ENCODE results near the gene RBM39.

DNA sequence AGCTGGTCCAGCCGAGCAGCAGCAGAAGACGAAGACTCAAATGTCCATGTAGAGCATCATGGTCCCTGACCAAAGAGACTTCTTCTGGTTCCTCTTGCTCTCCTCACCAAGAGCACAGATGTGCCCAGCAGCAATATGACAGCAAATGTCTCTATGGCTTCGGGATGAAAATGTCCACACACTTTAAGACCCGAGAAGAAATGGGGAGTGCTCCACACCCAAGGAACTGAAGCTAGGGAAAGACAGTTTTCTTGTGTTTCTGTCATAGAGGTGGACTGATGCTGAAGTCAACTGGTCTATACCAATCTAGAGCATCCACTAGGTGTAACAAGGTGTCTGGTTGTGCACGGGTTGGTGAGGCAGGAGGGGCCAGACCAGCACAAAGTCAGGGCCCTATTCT lies 72.8 kb downstream of the RBM39 start:
- TF ChIP-seq CREB1 (IDR thresholded peaks at IDR 0.05) (no peak), CREB1 (CRISPR knock-in tag; IDR thresholded peaks at IDR 0.05) (no peak), GABPB1 (CRISPR knock-in tag; IDR thresholded peaks at IDR 0.05) (no peak), RBM15 (IDR thresholded peaks at IDR 0.05; ENCODE audit: insufficient read depth, low read length) (no peak)
- TF ChIP-seq, protein P1, sequence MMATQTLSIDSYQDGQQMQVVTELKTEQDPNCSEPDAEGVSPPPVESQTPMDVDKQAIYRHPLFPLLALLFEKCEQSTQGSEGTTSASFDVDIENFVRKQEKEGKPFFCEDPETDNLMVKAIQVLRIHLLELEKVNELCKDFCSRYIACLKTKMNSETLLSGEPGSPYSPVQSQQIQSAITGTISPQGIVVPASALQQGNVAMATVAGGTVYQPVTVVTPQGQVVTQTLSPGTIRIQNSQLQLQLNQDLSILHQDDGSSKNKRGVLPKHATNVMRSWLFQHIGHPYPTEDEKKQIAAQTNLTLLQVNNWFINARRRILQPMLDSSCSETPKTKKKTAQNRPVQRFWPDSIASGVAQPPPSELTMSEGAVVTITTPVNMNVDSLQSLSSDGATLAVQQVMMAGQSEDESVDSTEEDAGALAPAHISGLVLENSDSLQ (IDR thresholded peaks at IDR 0.05), result no peak
- TF ChIP-seq, protein P2, sequence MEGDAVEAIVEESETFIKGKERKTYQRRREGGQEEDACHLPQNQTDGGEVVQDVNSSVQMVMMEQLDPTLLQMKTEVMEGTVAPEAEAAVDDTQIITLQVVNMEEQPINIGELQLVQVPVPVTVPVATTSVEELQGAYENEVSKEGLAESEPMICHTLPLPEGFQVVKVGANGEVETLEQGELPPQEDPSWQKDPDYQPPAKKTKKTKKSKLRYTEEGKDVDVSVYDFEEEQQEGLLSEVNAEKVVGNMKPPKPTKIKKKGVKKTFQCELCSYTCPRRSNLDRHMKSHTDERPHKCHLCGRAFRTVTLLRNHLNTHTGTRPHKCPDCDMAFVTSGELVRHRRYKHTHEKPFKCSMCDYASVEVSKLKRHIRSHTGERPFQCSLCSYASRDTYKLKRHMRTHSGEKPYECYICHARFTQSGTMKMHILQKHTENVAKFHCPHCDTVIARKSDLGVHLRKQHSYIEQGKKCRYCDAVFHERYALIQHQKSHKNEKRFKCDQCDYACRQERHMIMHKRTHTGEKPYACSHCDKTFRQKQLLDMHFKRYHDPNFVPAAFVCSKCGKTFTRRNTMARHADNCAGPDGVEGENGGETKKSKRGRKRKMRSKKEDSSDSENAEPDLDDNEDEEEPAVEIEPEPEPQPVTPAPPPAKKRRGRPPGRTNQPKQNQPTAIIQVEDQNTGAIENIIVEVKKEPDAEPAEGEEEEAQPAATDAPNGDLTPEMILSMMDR (IDR thresholded peaks at IDR 0.05 in 2 of 3, conservative IDR thresholded peaks at IDR 0.05 in 1 of 3; ENCODE audit: insufficient read depth in 2 of 3, low read depth in 1 of 3, low read length in 3 of 3), result no peak
